WERI-Rb-1 (cell line): ENCODE data around the gene NFYC.
A peak's percentile ranks its signal among the peaks of the same experiment; 100 is the strongest.

Experiments
- DNase-seq: peaks from one replicate; pipeline ENCODE4 v3.0.0-alpha.2; 2020
- H3K27ac ChIP-seq: fragments of 250-450 bp; sonication (Bioruptor Pico); 2 replicates; pipeline ENCODE4 v1.5.1; 2020; ENCODE audit warnings: mild to moderate bottlenecking, moderate library complexity
- H3K27me3 ChIP-seq: fragments of 250-450 bp; sonication (Bioruptor Pico); 2 replicates; pipeline ENCODE4 v1.5.1; 2021; ENCODE audit warnings: mild to moderate bottlenecking, low read depth, moderate library complexity; ENCODE audit not compliant: insufficient read depth, severe bottlenecking
- H3K36me3 ChIP-seq: fragments of 250-450 bp; sonication (Bioruptor Pico); 2 replicates; pipeline ENCODE4 v1.5.1; 2020; ENCODE audit warnings: mild to moderate bottlenecking, moderate library complexity
- H3K4me3 ChIP-seq: 2 replicates; pipeline ENCODE4 v1.5.1; 2011; ENCODE audit warnings: low read depth, mild to moderate bottlenecking, control low read depth, low read length
- H3K9me3 ChIP-seq: fragments of 250-450 bp; sonication (Bioruptor Pico); 2 replicates; pipeline ENCODE4 v1.5.1; 2021; ENCODE audit warnings: mild to moderate bottlenecking, moderate library complexity; ENCODE audit not compliant: severe bottlenecking
- CTCF ChIP-seq: IDR thresholded peaks from 2 replicates; pipeline ENCODE4 v1.5.1; 2011; ENCODE audit warnings: low read depth, mild to moderate bottlenecking, control low read depth, inconsistent platforms, low read length

The NFYC gene

DNA sequence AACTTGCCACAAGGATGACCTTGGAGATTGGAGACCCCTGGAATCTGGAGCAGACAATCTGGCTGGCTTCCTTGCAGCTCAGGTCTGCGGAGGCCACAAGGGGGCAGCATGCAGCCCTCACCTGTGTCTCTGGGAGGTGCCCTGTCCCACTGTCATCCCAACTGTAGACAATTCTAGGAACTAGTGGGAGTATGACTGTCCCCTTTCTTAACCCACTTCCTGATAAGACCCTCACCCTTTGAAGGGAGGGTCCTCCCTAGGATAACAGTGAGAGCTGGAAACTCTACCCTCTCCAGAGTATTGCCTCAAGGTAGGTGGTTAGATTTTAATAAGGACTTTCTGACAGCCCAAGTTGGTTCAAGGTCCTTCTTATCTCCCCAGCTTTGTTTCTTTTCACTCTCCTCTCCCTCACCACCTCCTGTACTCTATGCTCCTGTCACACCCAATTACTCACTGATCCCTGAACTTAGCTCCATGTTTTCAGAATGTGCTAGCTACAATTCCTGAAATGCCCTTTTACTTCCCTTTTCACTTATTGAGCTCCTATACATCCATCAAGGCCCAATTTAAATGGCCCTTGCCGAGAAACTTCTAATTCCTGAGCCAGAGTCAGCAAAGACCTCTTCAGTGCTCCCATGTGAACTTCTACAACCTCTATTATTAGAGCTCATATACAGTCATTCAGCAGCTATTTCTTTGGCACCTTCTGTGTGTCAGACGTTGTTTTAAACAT lies 82.9 kb downstream of the NFYC start:
- peak; percentile 93 for TF ChIP-seq CTCF
- Histone ChIP-seq H3K9me3 (peaks cover 9% of the 10 kb centered on the region), H3K27ac (no peak overlapping the region), H3K27me3 (no peaks in the 10 kb centered on the region), H3K36me3 (peaks cover 10% of the 10 kb centered on the region), H3K4me3 (no peak overlapping the region)
- DNase-seq = peak; percentile 66

DNA sequence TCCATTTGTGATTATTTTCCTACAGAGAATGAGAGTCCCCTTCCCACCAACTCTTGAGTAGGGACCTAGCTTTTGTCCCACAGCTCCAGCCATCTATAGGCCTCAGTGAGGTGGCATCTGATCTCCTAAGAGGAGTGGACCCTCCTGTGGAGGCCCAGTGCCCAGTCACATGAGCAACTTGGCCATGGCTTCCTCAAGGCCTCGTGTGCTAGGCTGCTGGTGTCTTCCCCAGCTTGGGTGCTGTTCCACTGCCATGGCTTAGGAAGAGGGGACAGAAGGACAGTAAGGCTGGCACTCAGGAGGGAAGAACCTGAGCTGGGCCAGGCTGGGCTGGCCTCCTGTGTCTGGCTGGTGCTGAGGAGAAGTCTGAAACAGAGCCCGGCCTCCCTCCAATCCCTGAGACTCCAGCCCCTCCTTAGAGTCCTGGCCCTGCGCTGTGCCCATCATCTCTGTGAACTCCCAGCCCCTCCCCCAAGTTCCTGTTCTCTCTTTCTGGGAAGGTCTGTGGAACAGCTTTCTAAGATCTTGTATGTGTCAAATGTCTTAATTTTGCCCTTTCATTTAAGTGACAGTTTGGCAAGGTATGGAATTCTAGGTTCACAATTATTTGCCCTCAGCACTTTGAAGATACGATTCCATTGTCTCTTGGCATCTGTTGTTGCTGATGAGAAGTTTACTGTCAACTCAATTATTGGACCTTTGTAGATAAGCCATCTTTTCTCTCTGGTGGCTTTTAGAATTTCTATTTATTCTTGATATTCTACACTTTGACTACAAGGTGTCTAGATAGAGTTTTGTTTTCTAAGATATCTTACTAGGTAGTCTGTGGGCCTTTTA lies 85.0 kb downstream of the NFYC start:
- no peaks in the 10 kb centered on the region for H3K36me3 ChIP-seq
- H3K27me3 ChIP-seq = no peaks in the 10 kb centered on the region
- H3K4me3 ChIP-seq = no peak overlapping the region
- no peak for DNase-seq
- no peak overlapping the region for H3K27ac ChIP-seq
- peaks cover 9% of the 10 kb centered on the region for H3K9me3 ChIP-seq
- TF ChIP-seq CTCF = no peak

- no peak overlapping the region for H3K27ac ChIP-seq
- peaks cover 9% of the 10 kb centered on the region for H3K9me3 ChIP-seq
- H3K36me3 ChIP-seq = no peaks in the 10 kb centered on the region
- DNase-seq = no peak
- H3K4me3 ChIP-seq = no peak overlapping the region
- H3K27me3 ChIP-seq = peaks cover 3% of the 10 kb centered on the region
- TF ChIP-seq CTCF = no peak
These were observed 85.9 kb downstream of the NFYC start for GRCh38 chr1:40777224-40777970.

GRCh38 chr1:40780678-40781607 lies 89.4 kb downstream of the NFYC start:
- no peak for TF ChIP-seq CTCF
- peaks cover 12% of the 10 kb centered on the region for H3K27me3 ChIP-seq
- no peak for DNase-seq
- no peak overlapping the region for H3K4me3 ChIP-seq
- no peaks in the 10 kb centered on the region for H3K36me3 ChIP-seq
- H3K27ac ChIP-seq = no peak overlapping the region
- peaks cover 9% of the 10 kb centered on the region for H3K9me3 ChIP-seq

- Histone ChIP-seq H3K9me3 (peaks cover 6% of the 10 kb centered on the region), H3K27me3 (peaks cover 12% of the 10 kb centered on the region)
These were observed 90.1 kb downstream of the NFYC start for GRCh38 chr1:40781608-40781971.

More at GRCh38 chr1:40781608-40781971, 90.1 kb downstream of the NFYC start:
- H3K4me3 ChIP-seq = no peak overlapping the region
- no peak overlapping the region for H3K27ac ChIP-seq
- TF ChIP-seq CTCF = no peak
- no peak for DNase-seq
- no peaks in the 10 kb centered on the region for H3K36me3 ChIP-seq
